CMK (cell line): ENCODE data around the gene FHOD3.

Source experiments
- DNase-seq: peaks from one replicate; pipeline ENCODE4 v3.0.0-alpha.2; 2010; ENCODE audit warnings: low read depth

Gene FHOD3

GRCh38 chr18:36668349-36668748, 370.8 kb downstream of the FHOD3 start:
- DNase-seq: no peak

- no peak for DNase-seq
These were observed 375.2 kb downstream of the FHOD3 start for GRCh38 chr18:36672437-36673344.

- DNase-seq: no peak
These were observed 375.9 kb downstream of the FHOD3 start for GRCh38 chr18:36673452-36673851.

- DNase-seq: no peak
These were observed 377.6 kb downstream of the FHOD3 start for GRCh38 chr18:36675076-36675475.

- DNase-seq: no peak
These were observed 378.0 kb downstream of the FHOD3 start for GRCh38 chr18:36675542-36675941.

- no peak for DNase-seq
These were observed 379.1 kb downstream of the FHOD3 start for GRCh38 chr18:36676629-36677028.

GRCh38 chr18:36680042-36680441, 382.5 kb downstream of the FHOD3 start:
- DNase-seq: no peak

- no peak for DNase-seq
These were observed 388.1 kb downstream of the FHOD3 start for GRCh38 chr18:36685580-36685979.

GRCh38 chr18:36688020-36688965, 390.8 kb downstream of the FHOD3 start:
- peak; percentile 9 for DNase-seq

GRCh38 chr18:36692371-36692770, 394.9 kb downstream of the FHOD3 start:
- DNase-seq: no peak

- DNase-seq: no peak
These were observed 395.4 kb downstream of the FHOD3 start for GRCh38 chr18:36692921-36693332.

GRCh38 chr18:36693931-36694620, 396.6 kb downstream of the FHOD3 start:
- no peak for DNase-seq

- DNase-seq: no peak
These were observed 398.3 kb downstream of the FHOD3 start for GRCh38 chr18:36695806-36696205.

GRCh38 chr18:36697905-36698304, 400.4 kb downstream of the FHOD3 start:
- no peak for DNase-seq

GRCh38 chr18:36700955-36701354, 403.4 kb downstream of the FHOD3 start:
- DNase-seq: no peak

GRCh38 chr18:36702401-36703013, 405.0 kb downstream of the FHOD3 start:
- no peak for DNase-seq

GRCh38 chr18:36704156-36704555, 406.6 kb downstream of the FHOD3 start:
- DNase-seq: no peak

- DNase-seq: no peak
These were observed 408.8 kb downstream of the FHOD3 start for GRCh38 chr18:36706134-36706881.

- DNase-seq: no peak
These were observed 410.9 kb downstream of the FHOD3 start for GRCh38 chr18:36708366-36708765.

GRCh38 chr18:36709315-36709714, 411.8 kb downstream of the FHOD3 start:
- no peak for DNase-seq
